ENCODE data around the gene PLCL2.

PLCL2 gene

GRCh38 chr3:17111586-17111985 is 226.8 kb downstream of the PLCL2 start:
- no peaks in the 10 kb centered on the region for H3F3A ChIP-seq (ENCODE audit: insufficient read depth)
- H3K36me3 ChIP-seq (ENCODE audit: low read length) = no peaks in the 10 kb centered on the region
- H3K27me3 ChIP-seq (ENCODE audit: low read length) = no peaks in the 10 kb centered on the region
- H3K9me3 ChIP-seq (ENCODE audit: insufficient read depth, low read length) = no peaks in the 10 kb centered on the region
- H3K9me2 ChIP-seq (replicated peaks; ENCODE audit: insufficient read depth, low read length) = no peaks in the 10 kb centered on the region
- no peak overlapping the region for H3K4me2 ChIP-seq (ENCODE audit: low read depth, low read length, poor library complexity, severe bottlenecking)
- H3K4me3 ChIP-seq (ENCODE audit: insufficient read depth, low read length, poor library complexity, severe bottlenecking) = no peak overlapping the region
- H3K27ac ChIP-seq (ENCODE audit: low read depth, low read length) = no peak overlapping the region
- H3K79me2 ChIP-seq (ENCODE audit: insufficient read depth, low read length) = no peaks in the 10 kb centered on the region
- no peak overlapping the region for H2AFZ ChIP-seq (ENCODE audit: low read depth, low read length, severe bottlenecking)
- no peak overlapping the region for H3K9ac ChIP-seq (ENCODE audit: low read length)
- no peaks in the 10 kb centered on the region for H4K20me1 ChIP-seq (ENCODE audit: low read depth, low read length)
- TF ChIP-seq CTCF (IDR thresholded peaks at IDR 0.05; ENCODE audit: insufficient read depth, low read length, poor library complexity, severe bottlenecking) (no peak), EZH2phosphoT487 (conservative IDR thresholded peaks at IDR 0.05; ENCODE audit: low read length) (no peak)

- Histone ChIP-seq H2AFZ (ENCODE audit: low read depth, low read length, severe bottlenecking) (no peak overlapping the region), H3K27ac (ENCODE audit: low read depth, low read length) (no peak overlapping the region), H3K9me2 (replicated peaks; ENCODE audit: insufficient read depth, low read length) (no peaks in the 10 kb centered on the region), H4K20me1 (ENCODE audit: low read depth, low read length) (no peaks in the 10 kb centered on the region), H3K4me3 (ENCODE audit: insufficient read depth, low read length, poor library complexity, severe bottlenecking) (no peak overlapping the region), H3K4me2 (ENCODE audit: low read depth, low read length, poor library complexity, severe bottlenecking) (no peak overlapping the region), H3K27me3 (ENCODE audit: low read length) (no peaks in the 10 kb centered on the region), H3K36me3 (ENCODE audit: low read length) (no peaks in the 10 kb centered on the region), H3F3A (ENCODE audit: insufficient read depth) (no peaks in the 10 kb centered on the region), H3K9me3 (ENCODE audit: insufficient read depth, low read length) (no peaks in the 10 kb centered on the region), H3K9ac (ENCODE audit: low read length) (no peak overlapping the region), H3K79me2 (ENCODE audit: insufficient read depth, low read length) (no peaks in the 10 kb centered on the region)
- TF ChIP-seq EZH2phosphoT487 (conservative IDR thresholded peaks at IDR 0.05; ENCODE audit: low read length) (no peak), CTCF (IDR thresholded peaks at IDR 0.05; ENCODE audit: insufficient read depth, low read length, poor library complexity, severe bottlenecking) (no peak)
Observed at GRCh38 chr3:17115186-17115585, 230.4 kb downstream of the PLCL2 start.

GRCh38 chr3:17116007-17116600 is 231.3 kb downstream of the PLCL2 start:
- H3K9me2 ChIP-seq (replicated peaks; ENCODE audit: insufficient read depth, low read length) = no peaks in the 10 kb centered on the region
- no peak overlapping the region for H3K9ac ChIP-seq (ENCODE audit: low read length)
- H3F3A ChIP-seq (ENCODE audit: insufficient read depth) = no peaks in the 10 kb centered on the region
- no peaks in the 10 kb centered on the region for H3K79me2 ChIP-seq (ENCODE audit: insufficient read depth, low read length)
- no peaks in the 10 kb centered on the region for H3K36me3 ChIP-seq (ENCODE audit: low read length)
- no peaks in the 10 kb centered on the region for H3K9me3 ChIP-seq (ENCODE audit: insufficient read depth, low read length)
- no peaks in the 10 kb centered on the region for H4K20me1 ChIP-seq (ENCODE audit: low read depth, low read length)
- no peak overlapping the region for H3K27ac ChIP-seq (ENCODE audit: low read depth, low read length)
- TF ChIP-seq EZH2phosphoT487 (conservative IDR thresholded peaks at IDR 0.05; ENCODE audit: low read length) (no peak), CTCF (IDR thresholded peaks at IDR 0.05; ENCODE audit: insufficient read depth, low read length, poor library complexity, severe bottlenecking) (no peak)
- no peak overlapping the region for H2AFZ ChIP-seq (ENCODE audit: low read depth, low read length, severe bottlenecking)
- no peak overlapping the region for H3K4me3 ChIP-seq (ENCODE audit: insufficient read depth, low read length, poor library complexity, severe bottlenecking)
- no peak overlapping the region for H3K4me2 ChIP-seq (ENCODE audit: low read depth, low read length, poor library complexity, severe bottlenecking)
- H3K27me3 ChIP-seq (ENCODE audit: low read length) = no peaks in the 10 kb centered on the region

Measured in SU-DHL-6 (cell line).